Measurements from ENCODE around the gene SETD1A.

DNA sequence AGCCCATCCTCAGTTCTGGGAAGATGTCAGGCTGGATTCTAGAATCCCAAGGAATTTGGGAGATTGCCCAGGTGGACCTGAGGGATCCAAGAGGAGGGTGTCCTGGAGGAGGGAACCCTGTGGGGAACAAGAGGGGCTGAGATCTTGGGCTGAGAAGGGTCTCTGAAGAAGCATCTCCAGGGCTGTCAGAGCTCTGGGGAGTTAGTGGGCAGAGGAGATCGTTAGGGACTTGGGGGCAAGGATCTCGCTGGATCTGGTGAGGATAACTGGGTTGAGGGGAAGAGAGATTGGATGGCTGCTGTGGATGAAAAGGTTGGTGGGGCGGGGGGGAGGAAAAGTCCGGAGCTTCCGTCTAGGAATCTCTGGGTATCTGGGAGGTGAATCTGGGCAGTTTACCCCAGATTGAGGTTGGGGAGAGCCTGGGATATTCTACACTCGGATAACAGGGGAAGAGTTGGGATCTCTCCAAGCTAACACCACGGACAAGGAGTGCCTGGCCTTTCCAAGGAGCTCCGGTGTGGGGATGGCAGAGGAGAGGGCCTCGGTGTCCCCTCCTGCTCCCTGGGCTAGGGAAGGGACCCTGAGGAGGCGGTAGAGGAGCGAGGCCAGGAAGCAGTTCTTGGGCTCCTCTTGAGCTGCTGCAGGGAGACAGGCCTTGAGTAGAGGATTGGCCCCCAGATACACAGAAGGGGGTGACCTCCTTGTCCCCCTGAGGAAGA, 32.5 kb upstream of the SETD1A start:
- TF ChIP-seq, protein P1, sequence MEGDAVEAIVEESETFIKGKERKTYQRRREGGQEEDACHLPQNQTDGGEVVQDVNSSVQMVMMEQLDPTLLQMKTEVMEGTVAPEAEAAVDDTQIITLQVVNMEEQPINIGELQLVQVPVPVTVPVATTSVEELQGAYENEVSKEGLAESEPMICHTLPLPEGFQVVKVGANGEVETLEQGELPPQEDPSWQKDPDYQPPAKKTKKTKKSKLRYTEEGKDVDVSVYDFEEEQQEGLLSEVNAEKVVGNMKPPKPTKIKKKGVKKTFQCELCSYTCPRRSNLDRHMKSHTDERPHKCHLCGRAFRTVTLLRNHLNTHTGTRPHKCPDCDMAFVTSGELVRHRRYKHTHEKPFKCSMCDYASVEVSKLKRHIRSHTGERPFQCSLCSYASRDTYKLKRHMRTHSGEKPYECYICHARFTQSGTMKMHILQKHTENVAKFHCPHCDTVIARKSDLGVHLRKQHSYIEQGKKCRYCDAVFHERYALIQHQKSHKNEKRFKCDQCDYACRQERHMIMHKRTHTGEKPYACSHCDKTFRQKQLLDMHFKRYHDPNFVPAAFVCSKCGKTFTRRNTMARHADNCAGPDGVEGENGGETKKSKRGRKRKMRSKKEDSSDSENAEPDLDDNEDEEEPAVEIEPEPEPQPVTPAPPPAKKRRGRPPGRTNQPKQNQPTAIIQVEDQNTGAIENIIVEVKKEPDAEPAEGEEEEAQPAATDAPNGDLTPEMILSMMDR (IDR thresholded peaks at IDR 0.05), result no peak
- no peak for TF ChIP-seq POLR2AphosphoS5 (IDR thresholded peaks at IDR 0.05)
- TF ChIP-seq POLR2A (IDR thresholded peaks at IDR 0.05), result no peak
